Caco-2 (cell line): ENCODE measurements around the gene PFKM. TPM values are rescaled to one million over a fixed set of nuclear protein-coding genes. Genes with fewer than 3 reads are reported as not detected.

ENCODE experiments used
- BruUV-seq: library from RNA; stranded (reverse); fragments of 400-500 nt; replicated peaks from 2 replicates; lab custom pipeline; 2021; lab: Mats Ljungman, UMichigan
- CTCF ChIA-PET: fragments of 300-600 bp; sonication (Branson Sonifier 250); formaldehyde crosslinking; loops from one replicate; lab custom pipeline; 2022; ENCODE audit warnings: antibody characterized with exemption; lab: Charles Lee
- POLR2A ChIA-PET: fragments of 300-600 bp; sonication (Branson Sonifier 250); formaldehyde crosslinking; loops from one replicate; lab custom pipeline; 2022; ENCODE audit warnings: antibody characterized with exemption; lab: Charles Lee
- DNase-seq, 2 experiments: peaks; one replicate each; pipeline versions ENCODE4 v3.0.0 to v3.0.0-alpha.2; 2020 to 2022
- H3K27me3 ChIP-seq: replicated peaks from 2 replicates; pipeline ENCODE4 v1.6.0; 2011; ENCODE audit warnings: low read length; ENCODE audit not compliant: control insufficient read depth, insufficient read depth
- H3K36me3 ChIP-seq: 2 replicates; pipeline ENCODE4 v1.5.1; 2011; ENCODE audit warnings: low read length; ENCODE audit not compliant: control insufficient read depth, insufficient read depth
- H3K4me1 ChIP-seq: fragments of 250-450 bp; sonication (Bioruptor Pico); 2 replicates; pipeline ENCODE4 v1.5.1; 2020; ENCODE audit warnings: mild to moderate bottlenecking
- H3K4me3 ChIP-seq: 2 replicates; pipeline ENCODE4 v1.5.1; 2011; ENCODE audit warnings: low read depth, mild to moderate bottlenecking, control low read depth, low read length
- H3K9me3 ChIP-seq: fragments of 250-450 bp; sonication (Bioruptor Pico); 2 replicates; pipeline ENCODE4 v1.5.1; 2020; ENCODE audit warnings: mild to moderate bottlenecking, moderate library complexity
- H3K27ac Mint-ChIP-seq: one replicate; pipeline ENCODE4 v1.8.0; 2022; ENCODE audit warnings: mixed read lengths; ENCODE audit not compliant: unreplicated experiment
- H3K27me3 Mint-ChIP-seq: one replicate; pipeline ENCODE4 v1.8.0; 2022; ENCODE audit warnings: mixed read lengths; ENCODE audit not compliant: insufficient read depth, unreplicated experiment
- H3K36me3 Mint-ChIP-seq: one replicate; pipeline ENCODE4 v1.8.0; 2022; ENCODE audit warnings: mild to moderate bottlenecking, mixed read lengths; ENCODE audit not compliant: insufficient read depth, unreplicated experiment
- H3K4me1 Mint-ChIP-seq: one replicate; pipeline ENCODE4 v1.8.0; 2022; ENCODE audit warnings: low read depth, mixed read lengths; ENCODE audit not compliant: unreplicated experiment
- H3K4me3 Mint-ChIP-seq: one replicate; pipeline ENCODE4 v1.8.0; 2022; ENCODE audit warnings: mild to moderate bottlenecking, moderate library complexity, mixed read lengths; ENCODE audit not compliant: unreplicated experiment
- H3K9me3 Mint-ChIP-seq: one replicate; pipeline ENCODE4 v1.8.0; 2022; ENCODE audit warnings: mixed read lengths; ENCODE audit not compliant: unreplicated experiment
- CTCF ChIP-seq, 2 experiments: fragments of 200-600 bp in 1 of 2; IDR thresholded peaks; 1 replicate in 1 of 2; 2 replicates in 1 of 2; pipeline versions ENCODE4 v1.5.1 to v1.8.0; 2011 to 2022; ENCODE audit warnings: antibody characterized with exemption in 1 of 2, control low read depth in 1 of 2, inconsistent platforms in 1 of 2, low read depth in 1 of 2, low read length in 1 of 2, mild to moderate bottlenecking in 1 of 2, moderate library complexity in 1 of 2; ENCODE audit not compliant: insufficient read depth in 1 of 2, severe bottlenecking in 1 of 2, unreplicated experiment in 1 of 2
- intact Hi-C: fragments of 100-400 bp; cut with micrococcal nuclease; formaldehyde crosslinking; loops from one replicate; pipeline ENCODE4 v1.10.0; 2022; ENCODE audit not compliant: unreplicated experiment
- total RNA-seq: library from RNA; stranded (reverse); gene quantifications from 2 replicates; pipeline ENCODE4 v1.2.3, GENCODE V29; 2022

Gene PFKM
- total RNA-seq, 1 experiment from 2014 or later = 96.8 TPM

DNA sequence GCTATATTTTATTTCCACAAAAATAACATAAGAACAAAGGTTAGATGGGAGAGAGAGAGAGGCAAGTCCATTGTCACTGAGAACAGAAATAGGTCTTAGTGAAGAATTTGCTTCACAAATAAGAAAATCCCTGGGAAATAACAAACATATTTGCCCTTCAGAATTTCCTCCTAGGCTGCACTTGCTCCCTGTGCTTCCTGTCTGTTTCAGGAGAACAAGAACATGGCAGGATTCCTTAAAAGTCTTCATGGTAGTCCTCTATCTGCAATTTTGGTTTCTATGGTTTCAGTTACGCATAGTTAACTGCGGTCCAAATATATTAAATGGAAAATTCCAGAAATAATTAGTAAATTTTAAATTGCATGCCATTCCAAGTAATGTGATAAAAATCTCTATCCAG is 47.4 kb upstream of the PFKM start:
- Mint-ChIP-seq H3K27ac (no peak overlapping the region), H3K36me3 (peaks cover 34% of the 10 kb centered on the region), H3K9me3 (no peaks in the 10 kb centered on the region), H3K4me1 (no peaks in the 10 kb centered on the region), H3K27me3 (no peaks in the 10 kb centered on the region), H3K4me3 (no peak overlapping the region)
- DNase-seq = no peak
- POLR2A ChIA-PET = no interaction called here
- H3K4me1 ChIP-seq = no peaks in the 10 kb centered on the region
- H3K27me3 ChIP-seq = no peaks in the 10 kb centered on the region
- intact Hi-C loops = no loop called here
- 0 out of 2 replicates have a peak, but pooled peaks cover 3% of the 10 kb centered on the region for H3K36me3 ChIP-seq
- no peak overlapping the region for H3K4me3 ChIP-seq
- BruUV-seq = no TSS peak
- CTCF ChIA-PET = no interaction called here
- no peaks in the 10 kb centered on the region for H3K9me3 ChIP-seq
- TF ChIP-seq CTCF (IDR thresholded peaks at IDR 0.05; ENCODE audit: insufficient read depth in 1 of 2, low read depth in 1 of 2, low read length in 1 of 2, severe bottlenecking in 1 of 2, unreplicated experiment in 1 of 2) = no peak

GRCh38 chr12:48072266-48072665 is 46.9 kb upstream of the PFKM start:
- ChIA-PET POLR2A (no interaction called here), CTCF (no interaction called here)
- Histone ChIP-seq H3K4me1 (no peaks in the 10 kb centered on the region), H3K4me3 (no peak overlapping the region), H3K9me3 (no peaks in the 10 kb centered on the region), H3K27me3 (no peaks in the 10 kb centered on the region), H3K36me3 (0 out of 2 replicates have a peak, but pooled peaks cover 3% of the 10 kb centered on the region)
- H3K36me3 Mint-ChIP-seq = peaks cover 36% of the 10 kb centered on the region
- BruUV-seq = no TSS peak
- no peaks in the 10 kb centered on the region for H3K27me3 Mint-ChIP-seq
- intact Hi-C loops = no loop called here
- no peak overlapping the region for H3K4me3 Mint-ChIP-seq
- no peak for TF ChIP-seq CTCF (IDR thresholded peaks at IDR 0.05; ENCODE audit: insufficient read depth in 1 of 2, low read depth in 1 of 2, low read length in 1 of 2, severe bottlenecking in 1 of 2, unreplicated experiment in 1 of 2)
- no peak for DNase-seq
- no peaks in the 10 kb centered on the region for H3K4me1 Mint-ChIP-seq
- no peaks in the 10 kb centered on the region for H3K9me3 Mint-ChIP-seq
- no peak overlapping the region for H3K27ac Mint-ChIP-seq

DNA sequence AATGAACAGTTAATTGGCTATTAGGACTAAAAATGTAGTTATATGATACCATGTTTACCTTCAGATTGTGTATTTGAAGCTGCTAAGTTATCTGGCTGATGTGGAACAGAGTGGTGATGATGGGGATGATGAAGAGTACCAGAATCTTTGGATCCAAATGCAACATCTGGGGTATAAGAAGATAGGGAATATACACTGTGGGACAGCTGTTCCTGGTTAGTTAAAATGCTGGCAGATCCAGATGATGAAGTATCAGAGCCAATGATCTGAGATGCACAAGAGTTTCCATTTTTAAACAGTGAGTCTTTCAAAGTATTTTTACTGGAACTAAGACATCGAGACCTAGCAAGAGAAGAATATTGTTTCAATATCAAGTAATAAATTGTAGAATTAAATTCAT is 44.9 kb upstream of the PFKM start:
- Histone ChIP-seq H3K27me3 (no peaks in the 10 kb centered on the region), H3K36me3 (0 out of 2 replicates have a peak, but pooled peaks cover 1% of the 10 kb centered on the region), H3K4me1 (no peaks in the 10 kb centered on the region), H3K4me3 (no peak overlapping the region), H3K9me3 (peaks cover 5% of the 10 kb centered on the region; the same call in 1 of the 2 replicates)
- no peaks in the 10 kb centered on the region for H3K27me3 Mint-ChIP-seq
- TF ChIP-seq CTCF (IDR thresholded peaks at IDR 0.05; ENCODE audit: insufficient read depth in 1 of 2, low read depth in 1 of 2, low read length in 1 of 2, severe bottlenecking in 1 of 2, unreplicated experiment in 1 of 2) = no peak
- no peaks in the 10 kb centered on the region for H3K9me3 Mint-ChIP-seq
- no peaks in the 10 kb centered on the region for H3K4me1 Mint-ChIP-seq
- POLR2A ChIA-PET = no interaction called here
- CTCF ChIA-PET = no interaction called here
- no peak for DNase-seq
- BruUV-seq = no TSS peak
- H3K27ac Mint-ChIP-seq = no peak overlapping the region
- intact Hi-C loops = no loop called here
- no peak overlapping the region for H3K4me3 Mint-ChIP-seq
- H3K36me3 Mint-ChIP-seq = peaks cover 37% of the 10 kb centered on the region
